Esophagus squamous epithelium (tissue), 4 donors: Measurements from ENCODE around the gene ANKRD40.

Experiments
- POLR2A ChIP-seq, 4 donors: fragments of 450-650 bp; IDR thresholded peaks; one replicate each; pipeline ENCODE4 v1.6.1; 2017; ENCODE audit warnings: antibody characterized with exemption in 4 of 4, mild to moderate bottlenecking in 4 of 4, moderate library complexity in 3 of 4
- TF ChIP-seq, protein P1 (sequence below), 6 experiments: fragments of 450-650 bp in 4 of 6; fragments of 200-600 bp in 2 of 6; sonication (generic) in 2 of 6; IDR thresholded peaks; one replicate each; pipeline ENCODE4 v1.5.1; 2016 to 2019; ENCODE audit warnings: antibody characterized with exemption in 6 of 6, mild to moderate bottlenecking in 4 of 6, moderate library complexity in 4 of 6

DNA sequence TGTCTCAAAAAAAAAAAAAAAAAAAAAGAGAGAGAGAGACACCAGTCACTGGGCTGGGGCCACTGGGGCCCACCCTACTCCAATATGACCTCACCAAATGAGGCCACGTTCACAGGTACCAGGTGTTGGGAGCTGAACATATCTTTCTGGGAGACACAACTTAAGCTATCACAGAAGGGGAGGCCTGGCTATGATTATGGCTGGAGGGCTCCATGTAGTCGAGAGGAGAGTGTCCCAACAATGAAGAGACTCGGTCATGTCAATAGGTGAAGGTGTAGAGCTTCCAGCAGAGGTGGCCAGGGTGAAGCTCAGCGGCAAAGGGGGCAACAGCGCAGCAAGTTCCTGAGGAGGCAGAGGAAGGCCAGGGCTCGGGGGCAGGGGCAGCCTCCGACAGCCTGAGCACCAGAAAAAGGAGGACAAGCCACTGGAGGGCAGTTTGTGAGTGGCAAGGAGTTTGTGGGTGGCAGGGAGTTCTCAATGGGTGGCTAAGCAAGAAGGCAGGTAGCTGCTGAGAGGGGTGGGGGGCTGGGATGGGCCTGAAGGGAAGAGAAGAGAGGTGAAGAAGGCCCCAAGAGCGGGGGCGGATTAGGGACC lies 45.0 kb downstream of the ANKRD40 start:
- TF ChIP-seq, protein P1, sequence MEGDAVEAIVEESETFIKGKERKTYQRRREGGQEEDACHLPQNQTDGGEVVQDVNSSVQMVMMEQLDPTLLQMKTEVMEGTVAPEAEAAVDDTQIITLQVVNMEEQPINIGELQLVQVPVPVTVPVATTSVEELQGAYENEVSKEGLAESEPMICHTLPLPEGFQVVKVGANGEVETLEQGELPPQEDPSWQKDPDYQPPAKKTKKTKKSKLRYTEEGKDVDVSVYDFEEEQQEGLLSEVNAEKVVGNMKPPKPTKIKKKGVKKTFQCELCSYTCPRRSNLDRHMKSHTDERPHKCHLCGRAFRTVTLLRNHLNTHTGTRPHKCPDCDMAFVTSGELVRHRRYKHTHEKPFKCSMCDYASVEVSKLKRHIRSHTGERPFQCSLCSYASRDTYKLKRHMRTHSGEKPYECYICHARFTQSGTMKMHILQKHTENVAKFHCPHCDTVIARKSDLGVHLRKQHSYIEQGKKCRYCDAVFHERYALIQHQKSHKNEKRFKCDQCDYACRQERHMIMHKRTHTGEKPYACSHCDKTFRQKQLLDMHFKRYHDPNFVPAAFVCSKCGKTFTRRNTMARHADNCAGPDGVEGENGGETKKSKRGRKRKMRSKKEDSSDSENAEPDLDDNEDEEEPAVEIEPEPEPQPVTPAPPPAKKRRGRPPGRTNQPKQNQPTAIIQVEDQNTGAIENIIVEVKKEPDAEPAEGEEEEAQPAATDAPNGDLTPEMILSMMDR (IDR thresholded peaks at IDR 0.05), result no peak
- no peak for TF ChIP-seq POLR2A (IDR thresholded peaks at IDR 0.05)
